Activated CD8-positive, alpha-beta T cell treated with anti-CD3 and anti-CD28 coated beads for 36 hours (primary cell): ENCODE results near the gene GFOD2. TPM values are rescaled to one million over a fixed set of nuclear protein-coding genes. Genes with fewer than 3 reads are reported as not detected.
A peak's percentile ranks its signal among the peaks of the same experiment; 100 is the strongest.

Source experiments
- ATAC-seq: fragments of 200-7000 bp; cut with Tn5 transposase; one replicate; pipeline ENCODE4 v1.10.0; 2021; ENCODE audit warnings: mild to moderate bottlenecking, moderate library complexity
- CTCF ChIA-PET: fragments of 350-600 bp; sonication (Branson Sonifier 250); formaldehyde crosslinking; loops from one replicate; lab custom pipeline; 2021; ENCODE audit warnings: antibody characterized with exemption; lab: Charles Lee
- POLR2A ChIA-PET: fragments of 350-600 bp; sonication (Branson Sonifier 250); formaldehyde crosslinking; loops from one replicate; lab custom pipeline; 2021; ENCODE audit warnings: antibody characterized with exemption; lab: Charles Lee
- DNase-seq: peaks from one replicate; pipeline ENCODE4 v3.0.0-alpha.2; 2020
- H3K27ac Mint-ChIP-seq: one replicate; pipeline ENCODE4 v1.8.0; 2021; ENCODE audit warnings: mild to moderate bottlenecking, mixed read lengths
- H3K27me3 Mint-ChIP-seq: one replicate; pipeline ENCODE4 v1.8.0; 2021; ENCODE audit warnings: mixed read lengths
- H3K36me3 Mint-ChIP-seq: one replicate; pipeline ENCODE4 v1.8.0; 2021; ENCODE audit warnings: low read depth, mixed read lengths
- H3K4me1 Mint-ChIP-seq: one replicate; pipeline ENCODE4 v1.8.0; 2021; ENCODE audit warnings: low read depth, mixed read lengths
- H3K4me3 Mint-ChIP-seq: one replicate; pipeline ENCODE4 v1.8.0; 2021; ENCODE audit warnings: mild to moderate bottlenecking, moderate library complexity, mixed read lengths
- H3K9me3 Mint-ChIP-seq: one replicate; pipeline ENCODE4 v1.8.0; 2021; ENCODE audit warnings: mixed read lengths
- CTCF ChIP-seq: fragments of 200-600 bp; IDR thresholded peaks from one replicate; pipeline ENCODE4 v1.8.0; 2022; ENCODE audit warnings: antibody characterized with exemption, mild to moderate bottlenecking
- intact Hi-C: fragments of 100-400 bp; cut with micrococcal nuclease; formaldehyde crosslinking; loops from one replicate; pipeline ENCODE4 v1.10.0; 2022
- total RNA-seq, 2 experiments: library from RNA; stranded (reverse); gene quantifications; one replicate each; pipeline ENCODE4 v1.2.3, GENCODE V29; 2021

The GFOD2 gene
- total RNA-seq, 2 experiments from 2014 or later, result 11.6 to 14.1 TPM

GRCh38 chr16:67652578-67653127 is 66.5 kb downstream of the GFOD2 start:
- CTCF ChIA-PET, result interaction anchor here (1.9 kb wide), 1 partner anchor 10 kb away, joined by 5 read pairs; no protein-coding TSS in a partner anchor
- H3K9me3 Mint-ChIP-seq, result no peaks in the 10 kb centered on the region
- intact Hi-C loops, result no loop called here
- peaks cover 2% of the 10 kb centered on the region for H3K4me1 Mint-ChIP-seq
- no peak overlapping the region for H3K27ac Mint-ChIP-seq
- POLR2A ChIA-PET, result interaction anchor here (1.2 to 9.2 kb wide), 2 partner anchors 7 to 13 kb away, joined by 3 to 100 read pairs; partner anchors contain the start of genes ACD and PARD6A
- TF ChIP-seq CTCF, result no peak
- no peak for ATAC-seq
- no peaks in the 10 kb centered on the region for H3K27me3 Mint-ChIP-seq
- DNase-seq, result no peak
- H3K36me3 Mint-ChIP-seq, result peaks cover 39% of the 10 kb centered on the region
- H3K4me3 Mint-ChIP-seq, result no peak overlapping the region

GRCh38 chr16:67651847-67652246 is 67.3 kb downstream of the GFOD2 start:
- ATAC-seq (no peak), DNase-seq (no peak)
- no peak overlapping the region for H3K4me3 Mint-ChIP-seq
- peaks cover 42% of the 10 kb centered on the region for H3K36me3 Mint-ChIP-seq
- no peaks in the 10 kb centered on the region for H3K27me3 Mint-ChIP-seq
- peak overlapping the region; percentile 57 for H3K27ac Mint-ChIP-seq
- H3K9me3 Mint-ChIP-seq, result no peaks in the 10 kb centered on the region
- H3K4me1 Mint-ChIP-seq, result peaks cover 6% of the 10 kb centered on the region
- POLR2A ChIA-PET, result interaction anchor here (1.2 to 9.2 kb wide), 3 partner anchors 8 to 13 kb away, joined by 3 to 100 read pairs (median 13); partner anchors contain the start of genes ACD and PARD6A
- intact Hi-C loops, result no loop called here
- no peak for TF ChIP-seq CTCF
- CTCF ChIA-PET, result interaction anchor here (0.9 to 1.9 kb wide), 3 partner anchors 11 to 171 kb away, joined by 3 to 5 read pairs (median 4); partner anchors contain the start of gene ATP6V0D1

- Mint-ChIP-seq H3K4me3 (no peak overlapping the region), H3K27me3 (no peaks in the 10 kb centered on the region), H3K27ac (peak overlapping the region; percentile 11), H3K4me1 (peaks cover 11% of the 10 kb centered on the region), H3K9me3 (no peaks in the 10 kb centered on the region), H3K36me3 (peaks cover 43% of the 10 kb centered on the region)
- CTCF ChIA-PET, result interaction anchor here (0.9 to 1.9 kb wide), 4 partner anchors 12 to 170 kb away, joined by 3 to 5 read pairs (median 4); partner anchors contain the start of gene ATP6V0D1
- TF ChIP-seq CTCF, result no peak
- intact Hi-C loops, result no loop called here
- ATAC-seq, result no peak
- POLR2A ChIA-PET, result interaction anchor here (1.6 to 9.2 kb wide), 3 partner anchors 9 to 12 kb away, joined by 4 to 100 read pairs (median 13); partner anchors contain the start of genes ACD and PARD6A
- no peak for DNase-seq
Measured at GRCh38 chr16:67651039-67651438, 68.1 kb downstream of the GFOD2 start.

- TF ChIP-seq CTCF, result no peak
- POLR2A ChIA-PET, result interaction anchor here (1.6 to 9.2 kb wide), 3 partner anchors 8 to 13 kb away, joined by 4 to 100 read pairs (median 13); partner anchors contain the start of genes ACD and PARD6A
- no peaks in the 10 kb centered on the region for H3K27me3 Mint-ChIP-seq
- DNase-seq (no peak), ATAC-seq (no peak)
- H3K4me3 Mint-ChIP-seq, result no peak overlapping the region
- H3K36me3 Mint-ChIP-seq, result peaks cover 37% of the 10 kb centered on the region
- no peaks in the 10 kb centered on the region for H3K9me3 Mint-ChIP-seq
- CTCF ChIA-PET, result interaction anchor here (2.3 kb wide), 1 partner anchor 129 kb away, joined by 9 read pairs; no protein-coding TSS in a partner anchor
- intact Hi-C loops, result no loop called here
- peaks cover 11% of the 10 kb centered on the region for H3K4me1 Mint-ChIP-seq
- peak overlapping the region; percentile 36 for H3K27ac Mint-ChIP-seq
Measured at GRCh38 chr16:67650023-67650422, 69.1 kb downstream of the GFOD2 start.

GRCh38 chr16:67649494-67649931 is 69.6 kb downstream of the GFOD2 start:
- H3K4me3 Mint-ChIP-seq, result no peak overlapping the region
- intact Hi-C loops, result no loop called here
- CTCF ChIA-PET, result interaction anchor here (2.3 kb wide), 1 partner anchor 129 kb away, joined by 9 read pairs; no protein-coding TSS in a partner anchor

More at GRCh38 chr16:67649494-67649931, 69.6 kb downstream of the GFOD2 start:
- POLR2A ChIA-PET, result interaction anchor here (0.7 to 9.2 kb wide), 4 partner anchors 10 to 129 kb away, joined by 3 to 100 read pairs (median 8); partner anchors contain the start of genes ACD and PARD6A
- TF ChIP-seq CTCF, result no peak
- Mint-ChIP-seq H3K27me3 (no peaks in the 10 kb centered on the region), H3K4me1 (peaks cover 12% of the 10 kb centered on the region), H3K9me3 (no peaks in the 10 kb centered on the region), H3K27ac (no peak overlapping the region), H3K36me3 (peaks cover 36% of the 10 kb centered on the region)
- no peak for ATAC-seq
- no peak for DNase-seq
